ENCODE results near the gene BAHD1.

- TF ChIP-seq POLR2A (IDR thresholded peaks at IDR 0.05) (no peak), CTCF (IDR thresholded peaks at IDR 0.05) (no peak)
Measured at GRCh38 chr15:40399370-40399769, 41.4 kb upstream of the BAHD1 start.
